ENCODE results near the gene NOS1.

The NOS1 gene

GRCh38 chr12:117361347-117361751 lies at the start of gene NOS1:
Gene NOS1, minus strand, starts transcription at chr12:117361626. Its CDS starts 30,557 bp downstream, at chr12:117331069.
- no peak for DNase-seq (ENCODE audit: low read depth, low spot score)
- H3K4me3 ChIP-seq (ENCODE audit: low read depth, low read length): no peak within 1 kb of the TSS
- TF ChIP-seq, protein P1, sequence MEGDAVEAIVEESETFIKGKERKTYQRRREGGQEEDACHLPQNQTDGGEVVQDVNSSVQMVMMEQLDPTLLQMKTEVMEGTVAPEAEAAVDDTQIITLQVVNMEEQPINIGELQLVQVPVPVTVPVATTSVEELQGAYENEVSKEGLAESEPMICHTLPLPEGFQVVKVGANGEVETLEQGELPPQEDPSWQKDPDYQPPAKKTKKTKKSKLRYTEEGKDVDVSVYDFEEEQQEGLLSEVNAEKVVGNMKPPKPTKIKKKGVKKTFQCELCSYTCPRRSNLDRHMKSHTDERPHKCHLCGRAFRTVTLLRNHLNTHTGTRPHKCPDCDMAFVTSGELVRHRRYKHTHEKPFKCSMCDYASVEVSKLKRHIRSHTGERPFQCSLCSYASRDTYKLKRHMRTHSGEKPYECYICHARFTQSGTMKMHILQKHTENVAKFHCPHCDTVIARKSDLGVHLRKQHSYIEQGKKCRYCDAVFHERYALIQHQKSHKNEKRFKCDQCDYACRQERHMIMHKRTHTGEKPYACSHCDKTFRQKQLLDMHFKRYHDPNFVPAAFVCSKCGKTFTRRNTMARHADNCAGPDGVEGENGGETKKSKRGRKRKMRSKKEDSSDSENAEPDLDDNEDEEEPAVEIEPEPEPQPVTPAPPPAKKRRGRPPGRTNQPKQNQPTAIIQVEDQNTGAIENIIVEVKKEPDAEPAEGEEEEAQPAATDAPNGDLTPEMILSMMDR (IDR thresholded peaks at IDR 0.05; ENCODE audit: low read depth, low read length): no peak
- in situ Hi-C loops (cut with HindIII; ENCODE audit: low sequenced_read_pairs): no loop called here

DNA sequence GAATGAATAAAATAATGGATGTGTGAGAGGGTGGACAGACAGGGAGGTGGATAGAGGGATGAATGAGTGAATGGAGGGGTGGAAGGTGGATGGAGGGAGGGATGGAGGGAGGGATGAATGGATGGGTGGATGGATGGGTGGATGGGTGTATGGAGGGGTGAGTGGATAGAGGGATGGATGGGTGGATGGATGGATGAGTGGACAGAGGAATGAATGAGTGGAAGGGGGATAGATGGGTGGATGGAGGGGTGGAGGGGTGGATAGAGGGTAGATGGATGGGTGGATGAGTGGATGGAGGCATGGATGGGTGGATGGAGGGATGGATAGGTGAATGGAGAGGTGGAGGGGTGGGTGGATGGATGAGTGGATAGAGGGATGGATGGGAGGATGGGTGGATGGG lies 47.9 kb upstream of the NOS1 start:
- in situ Hi-C loops (cut with HindIII; ENCODE audit: low sequenced_read_pairs): no loop called here
- no peak for DNase-seq (ENCODE audit: low read depth, low spot score)
- TF ChIP-seq, protein P1 (IDR thresholded peaks at IDR 0.05; ENCODE audit: low read depth, low read length): no peak
- H3K4me3 ChIP-seq (ENCODE audit: low read depth, low read length): no peak overlapping the region

- peak; percentile 45 for DNase-seq (ENCODE audit: low read depth, low spot score)
- H3K4me3 ChIP-seq (ENCODE audit: low read depth, low read length): no peak overlapping the region
- TF ChIP-seq, protein P1 (IDR thresholded peaks at IDR 0.05; ENCODE audit: low read depth, low read length): no peak
- in situ Hi-C loops (cut with HindIII; ENCODE audit: low sequenced_read_pairs): no loop called here
Measured at GRCh38 chr12:117408161-117408791, 46.9 kb upstream of the NOS1 start.

GRCh38 chr12:117404940-117405339 lies 43.5 kb upstream of the NOS1 start:
- in situ Hi-C loops (cut with HindIII; ENCODE audit: low sequenced_read_pairs): no loop called here
- TF ChIP-seq, protein P1 (IDR thresholded peaks at IDR 0.05; ENCODE audit: low read depth, low read length): no peak
- no peak overlapping the region for H3K4me3 ChIP-seq (ENCODE audit: low read depth, low read length)
- DNase-seq (ENCODE audit: low read depth, low spot score): no peak

DNA sequence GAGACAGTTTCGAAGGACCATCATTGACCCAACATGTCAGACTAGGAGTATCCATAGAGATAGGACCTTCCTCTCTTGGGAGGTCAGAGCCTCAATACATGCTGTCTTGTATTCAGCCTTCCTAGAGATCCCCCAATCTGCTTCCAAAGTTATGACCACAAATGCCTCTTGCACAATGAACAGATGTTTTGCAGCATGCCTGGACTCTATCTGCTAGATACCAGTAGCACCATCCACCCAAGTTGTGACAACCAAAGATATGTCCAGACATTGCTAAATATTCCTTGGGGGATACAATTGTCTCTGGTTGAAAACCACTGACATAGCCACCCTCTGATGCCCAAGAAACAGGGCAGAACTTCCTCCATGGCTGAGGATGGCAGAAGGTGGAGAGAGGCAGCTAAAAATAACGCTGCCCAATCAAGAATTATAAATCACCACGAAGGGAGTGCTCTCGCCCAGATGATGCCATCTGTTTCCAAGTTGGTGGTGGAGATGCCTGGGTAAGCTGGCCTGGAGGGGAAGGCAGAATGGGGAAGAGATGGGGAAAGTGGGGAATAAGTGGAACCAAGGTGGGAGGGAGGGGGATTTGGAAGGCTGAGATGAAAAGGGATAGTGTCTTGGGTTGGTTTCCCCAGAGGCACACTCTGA lies 42.9 kb upstream of the NOS1 start:
- no peak overlapping the region for H3K4me3 ChIP-seq (ENCODE audit: low read depth, low read length)
- in situ Hi-C loops (cut with HindIII; ENCODE audit: low sequenced_read_pairs): no loop called here
- no peak for DNase-seq (ENCODE audit: low read depth, low spot score)
- TF ChIP-seq, protein P1 (IDR thresholded peaks at IDR 0.05; ENCODE audit: low read depth, low read length): no peak

DNA sequence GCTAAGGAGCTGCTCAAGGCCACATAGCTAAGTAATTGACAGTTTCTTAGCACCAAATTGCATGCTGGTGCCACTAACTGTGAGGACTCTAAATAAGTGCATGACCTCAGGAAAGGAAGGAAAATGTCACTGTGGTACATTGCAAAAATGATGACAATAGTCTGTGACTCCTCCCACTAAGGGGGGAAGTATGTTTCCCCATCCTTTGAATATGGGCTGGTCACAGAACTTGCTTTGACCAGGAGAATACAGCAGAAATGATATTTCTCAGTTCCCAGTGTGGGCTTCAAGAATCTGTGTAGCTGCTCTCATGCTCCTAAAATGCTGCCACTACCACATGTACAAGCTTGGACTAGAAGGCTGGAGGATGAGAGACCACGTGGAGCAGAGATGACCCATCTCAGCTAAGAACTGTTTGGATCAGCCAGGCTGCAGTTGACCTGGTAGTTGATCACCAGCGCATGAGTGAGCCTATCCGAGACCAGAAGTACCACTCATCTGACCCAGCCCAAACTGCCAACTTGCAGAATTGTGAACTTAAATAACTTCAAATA lies 42.2 kb upstream of the NOS1 start:
- TF ChIP-seq, protein P1 (IDR thresholded peaks at IDR 0.05; ENCODE audit: low read depth, low read length): no peak
- in situ Hi-C loops (cut with HindIII; ENCODE audit: low sequenced_read_pairs): no loop called here
- no peak overlapping the region for H3K4me3 ChIP-seq (ENCODE audit: low read depth, low read length)
- no peak for DNase-seq (ENCODE audit: low read depth, low spot score)
